GM18502 (cell line): ENCODE measurements around the gene ITIH5.

Experiments used
- ATAC-seq: cut with Tn5 transposase; IDR thresholded peaks from one replicate; pipeline ENCODE4 v1.9.1; 2021; ENCODE audit warnings: mild to moderate bottlenecking; ENCODE audit not compliant: unreplicated experiment, poor library complexity

The ITIH5 gene

DNA sequence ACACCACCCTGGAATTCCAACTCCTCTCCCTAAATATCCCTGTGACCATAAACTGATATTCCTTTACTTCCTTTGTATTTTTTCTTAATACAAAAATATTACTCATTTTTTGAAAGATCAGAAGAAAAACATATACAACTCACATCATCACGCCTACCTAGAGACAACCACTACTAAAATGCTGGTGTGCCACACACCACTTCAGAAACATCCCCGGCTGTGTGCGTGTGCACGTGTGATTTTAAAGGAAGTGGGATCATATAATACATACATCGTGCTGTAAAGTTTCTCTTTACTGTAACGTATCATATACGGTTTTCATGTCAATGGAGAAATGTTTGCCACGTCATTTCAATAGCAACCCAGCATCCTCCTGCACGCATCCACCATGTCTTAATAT, 76.5 kb downstream of the ITIH5 start:
- no peak for ATAC-seq

DNA sequence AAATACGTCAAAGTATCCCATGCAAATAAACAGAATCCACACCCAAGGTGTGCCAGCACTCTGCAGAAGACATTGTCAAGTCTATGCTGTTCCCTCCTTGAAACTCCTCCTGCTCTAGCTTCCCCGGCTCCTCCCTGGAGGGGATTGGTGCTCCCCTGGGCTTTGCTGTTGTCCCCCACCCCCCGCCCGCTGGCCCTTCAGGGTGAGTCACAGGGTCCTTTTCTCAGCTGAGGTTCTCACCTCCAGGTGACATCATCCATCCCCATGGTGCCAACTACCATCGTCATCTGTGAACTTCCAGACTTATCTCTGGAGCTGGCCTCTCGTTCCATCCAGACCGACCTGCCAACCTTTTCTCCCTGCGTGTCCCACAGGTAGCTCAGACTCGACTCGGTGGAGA, 77.0 kb downstream of the ITIH5 start:
- ATAC-seq = no peak

DNA sequence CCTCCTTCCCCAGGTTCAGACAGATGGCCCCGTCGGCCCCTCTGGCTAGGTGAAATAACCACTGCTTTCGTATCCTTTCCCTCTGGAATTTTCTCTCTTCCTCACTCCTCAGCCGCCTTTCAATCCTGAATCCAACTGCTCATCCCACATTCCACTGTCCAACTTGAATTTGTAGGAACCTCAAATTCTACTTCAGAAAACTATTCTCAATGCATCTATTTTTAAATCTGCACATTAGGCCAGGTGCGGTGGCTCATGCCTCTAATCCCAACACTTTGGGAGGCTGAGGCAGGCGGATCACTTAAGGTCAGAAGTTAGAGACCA, 78.9 kb downstream of the ITIH5 start:
- ATAC-seq = no peak

DNA sequence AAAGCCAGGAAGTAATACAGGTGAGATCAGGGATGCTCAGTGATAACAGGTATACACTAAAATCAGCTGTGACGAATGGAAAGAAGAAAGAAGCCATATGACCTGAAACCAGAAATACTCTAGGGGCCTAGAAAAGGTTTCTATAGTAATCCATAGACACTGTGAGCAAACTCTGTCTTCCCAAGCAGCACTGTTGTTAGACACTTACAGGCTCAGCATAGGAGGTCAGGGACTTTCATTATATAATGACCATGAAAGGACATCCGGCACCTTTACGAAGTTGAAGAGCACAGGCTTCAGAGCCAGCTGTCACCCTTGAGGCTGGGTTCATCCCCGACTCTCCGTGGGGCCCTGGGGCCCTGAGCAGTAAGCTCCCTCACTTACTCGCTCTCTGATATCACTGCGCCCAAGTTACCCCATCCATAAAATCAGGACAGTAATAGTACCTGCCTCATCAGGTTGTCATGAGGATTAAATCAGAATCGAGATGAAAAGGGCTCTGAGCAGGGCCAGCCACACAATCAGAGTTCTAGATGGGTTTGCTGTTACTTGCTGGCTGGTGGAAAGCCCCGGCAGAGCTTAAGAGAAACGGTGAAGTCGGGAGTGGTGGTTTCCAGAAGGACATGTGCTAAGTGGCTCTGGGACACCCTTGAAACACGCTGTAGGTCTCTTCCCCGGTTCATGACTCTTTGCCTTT, 79.5 kb downstream of the ITIH5 start:
- ATAC-seq = no peak

DNA sequence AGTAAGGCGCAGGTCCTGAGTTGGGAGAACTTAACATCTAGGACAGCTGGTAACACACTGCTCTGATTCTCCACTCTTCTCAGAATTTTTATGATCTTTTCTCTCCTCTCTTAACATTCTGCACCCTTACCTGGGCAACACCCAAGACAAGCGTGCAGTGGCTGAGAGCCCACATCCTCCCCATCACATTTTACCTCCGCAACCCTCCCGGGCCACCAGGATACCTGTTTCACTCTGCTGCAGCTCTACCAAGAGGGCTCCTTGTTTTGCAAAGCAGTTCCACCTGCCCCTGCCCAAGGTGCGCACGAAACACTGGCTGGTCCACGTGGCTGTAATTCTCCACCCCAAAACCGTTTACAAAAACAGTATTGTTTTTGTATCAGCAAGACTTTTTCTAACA, 81.5 kb downstream of the ITIH5 start:
- no peak for ATAC-seq

DNA sequence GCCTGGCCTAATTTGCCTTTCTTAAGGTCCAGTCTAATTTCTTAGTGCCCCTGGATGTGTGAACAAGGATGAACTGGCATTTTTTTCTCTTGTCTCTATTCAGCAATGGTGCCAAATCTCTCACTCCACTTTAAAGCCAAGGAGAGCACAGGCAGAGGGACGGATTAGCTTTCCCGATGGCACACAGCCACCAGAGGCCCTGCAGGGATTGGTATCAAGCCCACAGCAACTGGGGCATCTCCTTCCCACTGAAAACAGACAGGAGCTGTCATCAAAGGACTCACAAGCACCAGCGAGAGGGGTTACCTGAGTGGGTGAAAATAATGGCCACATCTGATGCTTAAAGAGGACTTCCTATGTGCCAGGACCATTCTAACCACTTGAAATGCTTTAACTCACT, 83.1 kb downstream of the ITIH5 start:
- ATAC-seq = no peak

DNA sequence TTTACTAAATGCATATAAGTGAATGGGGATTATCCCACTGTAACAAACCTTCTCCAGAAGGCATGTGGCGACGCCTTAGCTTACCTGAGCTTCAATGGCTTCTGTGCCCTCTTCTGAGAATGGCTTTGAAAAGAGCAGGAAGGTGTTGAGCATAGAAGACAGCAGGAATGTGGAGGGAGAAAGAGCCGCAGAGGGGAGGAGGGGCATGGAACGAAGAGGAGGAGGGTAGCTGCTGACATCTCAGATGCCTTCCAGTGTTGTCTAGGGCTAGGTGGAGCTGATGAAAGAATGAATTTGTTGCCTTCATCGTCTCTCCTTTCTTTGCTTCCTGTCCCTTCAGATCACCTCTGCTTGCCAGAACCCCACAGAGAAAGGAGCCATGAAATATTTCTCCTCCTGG, 86.2 kb downstream of the ITIH5 start:
- ATAC-seq = no peak

DNA sequence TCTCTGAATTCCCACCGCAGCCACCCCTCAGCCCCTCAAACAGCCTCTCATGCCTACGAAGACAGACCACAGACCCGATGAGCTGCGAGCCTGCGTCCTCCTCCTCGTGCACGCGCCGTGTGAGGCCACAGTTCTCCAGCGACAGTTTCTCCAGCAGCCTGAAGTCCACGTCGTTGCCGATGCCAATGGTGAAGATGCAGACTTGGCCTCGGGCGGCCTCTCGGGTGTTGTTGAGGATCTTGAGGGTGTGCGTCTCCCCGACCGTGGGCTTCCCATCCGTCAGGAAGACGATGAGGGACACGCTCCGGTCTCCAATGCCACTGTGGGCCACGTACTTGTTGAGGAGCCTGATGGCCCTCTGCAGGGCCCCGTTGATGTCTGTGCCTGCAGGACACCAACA, 87.1 kb downstream of the ITIH5 start:
- no peak for ATAC-seq

DNA sequence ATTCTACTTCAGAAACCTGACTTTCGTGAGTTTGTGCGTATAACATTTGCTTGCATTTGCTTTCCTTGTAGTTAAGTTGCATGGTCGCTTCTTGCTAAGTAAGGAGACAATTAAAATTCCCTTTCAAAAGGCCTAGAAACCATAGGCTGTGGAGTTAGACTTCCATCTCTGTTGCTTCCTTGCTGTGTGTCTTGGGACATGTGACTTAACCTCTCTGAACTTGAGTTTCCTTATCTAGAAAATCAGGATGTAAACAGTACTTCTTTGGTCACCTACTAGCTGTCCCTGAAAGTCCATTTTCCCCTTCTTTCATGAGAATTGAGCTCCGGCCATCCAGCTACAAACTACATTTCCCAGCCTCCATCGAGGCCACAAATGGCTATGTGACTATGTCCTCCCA, 89.2 kb downstream of the ITIH5 start:
- ATAC-seq = no peak

DNA sequence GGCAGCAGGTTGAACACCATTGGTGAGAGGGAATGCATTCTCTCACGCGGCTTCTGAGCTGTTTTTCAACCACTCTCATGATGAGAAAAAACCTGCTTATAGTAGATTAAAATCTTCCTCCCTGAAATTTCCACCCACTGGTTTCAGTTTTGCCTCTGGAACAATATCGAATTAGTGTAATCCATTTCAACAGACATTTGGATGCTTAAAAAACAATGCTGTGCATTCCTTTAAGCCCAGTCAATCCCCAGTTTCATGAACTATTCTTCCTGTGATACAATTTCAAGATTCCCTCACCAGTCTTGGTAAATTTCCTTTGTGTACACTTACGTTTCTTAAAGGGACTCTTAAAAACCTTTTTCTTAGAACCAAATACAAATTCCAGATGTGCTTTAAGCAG, 89.6 kb downstream of the ITIH5 start:
- no peak for ATAC-seq

DNA sequence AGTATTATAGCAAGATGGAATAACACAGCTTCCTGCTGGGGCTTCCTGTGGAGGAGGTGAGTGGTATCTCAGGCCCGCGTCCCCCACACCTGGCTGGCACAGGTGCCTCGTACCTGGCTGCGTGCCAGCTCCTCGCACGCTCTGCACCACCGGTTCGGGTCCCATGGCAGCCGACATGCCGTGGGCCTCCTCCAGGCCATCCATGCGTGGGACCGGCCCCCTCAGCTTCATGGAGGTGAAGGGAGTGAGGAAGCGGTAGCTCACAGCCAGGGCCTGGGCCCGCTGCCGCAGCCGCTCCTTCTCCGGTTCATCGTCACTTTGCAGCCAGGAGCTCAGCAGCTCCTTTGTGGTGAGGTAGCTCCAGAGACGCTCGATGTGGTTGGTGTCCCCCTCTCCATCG, 90.4 kb downstream of the ITIH5 start:
- ATAC-seq = no peak

DNA sequence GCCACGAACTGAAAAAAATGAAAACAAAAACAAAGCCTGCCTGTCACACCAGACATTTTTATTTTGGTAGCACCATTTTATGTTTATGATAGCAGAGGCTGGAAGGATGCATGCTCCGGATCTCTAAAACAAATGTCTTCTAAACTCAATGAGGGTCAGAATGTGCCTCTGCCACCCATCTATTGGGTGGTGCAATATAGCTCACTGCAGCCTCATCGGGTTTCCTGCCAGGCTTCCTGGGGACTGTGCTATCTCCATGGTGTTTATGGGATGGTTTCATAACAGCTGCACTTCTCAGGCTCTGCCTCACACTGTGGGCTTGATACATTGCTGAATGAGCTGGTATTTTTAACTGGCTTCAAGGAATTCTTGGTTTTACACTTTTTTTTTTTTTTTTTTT, 94.4 kb downstream of the ITIH5 start:
- ATAC-seq = no peak

DNA sequence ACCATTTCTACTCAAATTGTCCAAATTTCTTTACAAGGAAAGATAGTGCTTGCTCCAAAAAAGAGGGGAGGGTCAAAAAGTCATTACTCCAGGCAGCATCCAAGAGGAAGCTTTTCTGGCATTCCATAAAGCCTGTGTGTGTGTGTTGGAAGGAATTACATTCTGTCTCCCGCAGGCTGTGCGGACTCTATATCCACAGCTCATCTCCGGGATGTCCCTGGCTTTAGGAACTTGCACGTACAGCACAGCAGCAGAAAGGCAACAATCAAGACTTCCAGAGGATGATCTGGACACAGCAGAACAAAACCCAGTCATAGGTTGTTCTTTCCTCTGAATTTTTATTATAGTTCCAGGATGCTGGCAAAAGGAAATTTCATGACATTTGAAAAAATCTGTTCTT, 94.8 kb downstream of the ITIH5 start:
- no peak for ATAC-seq

DNA sequence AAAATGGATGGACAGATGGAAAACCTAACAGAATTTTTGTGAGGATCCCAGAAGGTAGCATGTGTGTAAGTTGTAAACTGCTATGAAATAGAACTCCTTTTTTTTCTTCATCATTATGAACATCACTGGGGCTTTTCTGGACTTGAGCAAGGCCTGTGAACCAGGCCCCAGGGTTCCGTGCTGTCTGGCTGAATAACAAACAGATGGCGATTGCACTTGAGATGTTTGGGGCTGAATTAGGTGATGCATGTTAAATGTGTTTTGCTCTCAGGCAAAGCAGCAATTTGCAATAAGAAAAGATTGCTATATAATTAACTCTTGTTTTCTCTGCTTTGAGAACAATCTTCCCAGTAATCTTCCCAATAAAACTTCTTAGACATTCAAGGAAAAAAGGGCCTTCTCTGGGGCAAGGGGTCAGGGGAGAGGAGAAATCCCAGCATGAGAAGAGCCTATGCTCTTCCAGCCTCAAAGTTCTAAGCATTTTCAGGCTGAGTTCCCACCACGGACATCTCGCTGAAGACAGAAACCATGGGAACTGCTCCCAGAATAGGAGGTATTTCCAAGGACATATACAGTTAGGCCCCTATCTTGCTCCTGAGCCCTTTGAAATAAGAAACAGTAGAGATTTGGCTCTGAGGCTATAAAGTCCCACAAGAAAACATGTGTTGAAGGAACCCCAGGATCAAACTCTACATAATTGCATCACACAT, 98.7 kb downstream of the ITIH5 start:
- no peak for ATAC-seq

DNA sequence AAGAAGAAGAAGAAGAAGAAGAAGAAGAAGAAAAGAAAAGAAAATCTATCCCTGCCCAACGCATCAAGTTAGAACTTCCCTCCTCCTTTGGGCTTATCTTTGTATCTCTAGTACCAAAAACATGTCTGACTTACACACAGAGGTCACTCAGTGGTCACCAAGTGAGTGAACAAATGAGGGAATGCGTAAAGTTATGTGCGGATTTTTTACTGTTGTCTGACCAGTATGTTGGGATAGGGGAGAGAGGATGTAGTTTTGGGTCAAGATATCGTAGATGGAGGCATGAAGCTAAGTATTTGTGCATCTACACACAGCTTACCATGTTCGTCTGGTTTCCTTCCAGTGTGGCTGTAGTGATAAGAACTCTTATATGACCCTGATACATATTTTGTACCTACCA, 99.9 kb downstream of the ITIH5 start:
- no peak for ATAC-seq

DNA sequence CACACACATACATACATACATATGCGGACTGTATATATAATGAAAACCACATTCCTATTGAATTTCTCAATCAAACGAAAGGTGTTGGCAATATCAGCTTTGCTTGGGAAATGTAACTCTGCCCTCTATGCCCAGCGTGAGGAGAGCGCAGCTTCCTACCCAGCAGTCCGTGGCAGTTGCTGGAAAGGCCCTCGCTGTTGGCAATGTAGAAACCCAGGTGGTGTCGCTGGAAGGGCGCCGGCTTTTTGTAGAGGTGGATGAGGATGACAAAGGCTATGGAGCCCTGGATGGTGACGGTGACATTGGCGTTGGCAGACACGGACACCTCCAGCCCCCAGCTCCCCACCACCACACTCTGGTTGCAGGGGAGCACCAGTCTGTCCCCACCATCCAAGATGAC, 100.9 kb downstream of the ITIH5 start:
- no peak for ATAC-seq

DNA sequence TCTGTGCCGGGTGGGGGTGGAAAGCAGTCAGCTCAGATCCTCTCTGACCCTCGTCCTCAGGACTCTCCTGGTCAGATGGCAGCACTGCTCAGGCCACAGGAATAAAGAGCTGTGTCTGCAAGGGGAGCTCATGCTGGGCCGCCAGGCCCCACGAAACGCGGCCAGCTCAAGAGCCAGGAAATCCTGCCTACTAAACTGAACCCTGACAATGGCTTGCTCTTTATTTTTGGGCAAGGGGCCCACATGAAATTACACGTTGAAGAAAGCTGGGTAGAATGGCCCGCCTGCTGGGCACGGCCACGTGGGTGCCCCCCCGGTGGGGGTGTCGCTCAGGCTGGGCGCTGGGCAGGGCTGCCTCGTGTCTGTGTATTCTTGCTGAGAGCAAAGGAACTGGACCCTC, 103.0 kb downstream of the ITIH5 start:
- no peak for ATAC-seq

DNA sequence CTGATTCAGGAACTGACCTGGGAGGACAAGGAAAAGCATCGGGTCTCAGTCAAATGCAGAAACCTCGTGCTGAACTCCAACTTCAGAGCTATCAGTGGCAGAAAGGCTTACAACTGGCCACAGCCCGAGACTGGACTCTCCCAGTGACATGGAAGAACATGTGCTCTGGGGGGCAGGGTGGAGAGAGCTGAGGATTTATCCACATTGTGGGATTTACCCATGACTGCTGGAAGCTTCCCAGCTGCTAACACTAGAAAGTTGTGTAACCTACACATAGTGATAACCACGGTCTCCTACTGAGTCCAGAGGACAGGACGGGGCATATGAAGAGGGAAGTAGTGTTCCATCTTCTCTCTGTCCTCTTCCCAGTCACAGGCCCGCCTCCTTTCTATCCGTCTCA, 103.4 kb downstream of the ITIH5 start:
- ATAC-seq = no peak

DNA sequence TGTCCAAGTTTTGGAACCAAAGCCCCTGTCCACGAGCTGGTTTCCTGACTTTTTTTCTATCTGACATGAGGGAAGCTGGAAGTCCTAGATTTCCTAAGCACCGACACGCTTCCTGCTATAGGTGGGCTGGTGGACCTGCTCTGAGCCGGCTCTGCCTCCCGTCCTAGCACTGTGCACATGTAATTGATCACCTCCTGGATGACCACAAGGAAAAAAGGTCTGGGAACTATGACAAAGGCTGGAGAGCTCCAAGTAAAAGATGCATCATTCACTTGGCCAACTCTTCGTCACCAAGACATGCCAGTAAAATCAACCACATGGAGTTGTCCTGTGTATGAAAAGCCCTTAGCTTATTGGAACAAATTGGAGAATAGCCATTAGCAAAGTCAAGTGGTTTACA, 104.8 kb downstream of the ITIH5 start:
- ATAC-seq = no peak

DNA sequence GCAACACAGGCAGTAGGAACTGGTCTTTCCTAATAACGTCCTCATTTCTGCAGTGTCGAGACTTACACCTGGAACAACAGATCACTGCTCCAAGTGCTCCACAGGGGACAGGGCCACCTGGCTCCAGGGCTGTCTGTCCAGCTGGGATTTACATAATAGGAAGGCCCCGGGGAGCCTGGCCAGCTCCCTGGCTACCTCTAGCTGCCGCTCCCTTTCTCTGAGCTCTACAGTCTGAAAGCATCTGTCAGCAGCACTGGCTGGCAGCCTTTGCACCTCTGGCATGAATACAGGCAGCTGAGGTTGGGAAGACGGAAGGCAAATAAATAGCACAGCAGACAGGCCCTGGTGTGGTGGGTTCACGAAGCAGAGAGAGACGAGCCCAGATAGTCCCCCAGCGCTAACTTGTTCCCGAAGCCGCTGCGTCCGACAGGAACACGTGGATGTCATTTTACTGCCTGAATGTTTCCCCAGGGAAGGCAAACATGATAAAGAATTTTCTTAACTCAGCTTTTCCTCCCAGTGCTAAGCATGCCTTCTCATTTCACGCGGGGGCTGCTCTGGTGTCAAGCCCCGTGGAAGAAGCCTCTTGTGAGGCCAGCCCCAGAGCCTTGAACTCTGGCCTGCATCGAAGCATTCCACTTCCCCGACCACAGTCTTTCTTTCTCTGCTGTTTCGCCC, 105.4 kb downstream of the ITIH5 start:
- no peak for ATAC-seq

DNA sequence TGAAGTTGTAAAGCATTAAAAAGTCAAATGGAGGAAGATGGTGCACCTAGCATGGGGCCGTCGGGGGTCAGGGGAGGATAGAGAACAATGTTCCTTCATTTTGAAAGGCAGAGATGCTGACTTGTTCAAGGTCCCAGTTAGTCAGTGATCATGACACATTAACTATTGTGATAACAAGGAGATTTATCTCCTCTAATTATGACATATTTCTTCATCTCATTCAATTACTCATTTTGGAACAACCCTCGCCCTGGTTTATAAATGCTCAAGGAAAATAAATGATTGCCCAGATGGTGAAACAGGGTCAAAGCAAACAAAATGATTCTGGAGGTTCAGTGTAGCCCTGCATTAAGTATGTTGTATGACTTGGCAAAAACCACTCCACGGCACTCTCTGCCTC, 106.2 kb downstream of the ITIH5 start:
- no peak for ATAC-seq

DNA sequence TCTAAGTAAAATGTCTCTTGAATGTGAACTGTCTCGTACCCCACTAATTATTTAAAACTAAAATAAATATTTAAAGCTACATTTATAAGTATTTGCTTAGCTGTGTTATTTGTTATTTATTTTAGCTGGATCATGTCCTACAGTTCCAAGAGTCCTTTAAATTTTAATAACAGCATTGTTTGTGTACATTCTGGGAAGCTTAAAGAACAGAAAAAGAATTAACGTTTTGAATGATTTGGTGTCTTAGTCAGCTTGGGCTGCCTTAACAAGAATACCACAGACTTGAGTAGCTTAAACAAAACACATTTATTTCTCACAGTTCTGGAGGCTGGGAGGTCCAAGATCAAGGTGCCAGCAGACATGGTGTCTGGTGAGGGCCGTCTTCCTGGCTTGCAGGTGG, 107.4 kb downstream of the ITIH5 start:
- ATAC-seq = no peak
